ENCODE data around the gene EPO.
"Not testable (repeated sequence)": the region's sequence is repeated elsewhere in the genome, so short reads cannot be mapped to it uniquely, and the experiment has no call there.

EPO gene

GRCh38 chr7:100723732-100724275 lies 3.5 kb downstream of the EPO start:
- Histone ChIP-seq H3K27ac (ENCODE audit: low read length) (no peak overlapping the region), H3K4me3 (ENCODE audit: low read depth in 1 of 2, low read length in 2 of 2) (no peak overlapping the region), H2AFZ (ENCODE audit: low read depth, low read length) (no peak overlapping the region), H3K36me3 (ENCODE audit: insufficient read depth, low read length) (no peaks in the 10 kb centered on the region), H4K20me1 (ENCODE audit: insufficient read depth, low read length) (no peaks in the 10 kb centered on the region), H3K79me2 (ENCODE audit: insufficient read depth, low read length) (no peaks in the 10 kb centered on the region), H3K9me3 (ENCODE audit: insufficient read depth, low read length, severe bottlenecking) (peaks cover 3% of the 10 kb centered on the region), H3K27me3 (ENCODE audit: insufficient read depth, low read length, poor library complexity) (peaks cover 26% of the 10 kb centered on the region), H3K9ac (ENCODE audit: low read depth, low read length) (no peak overlapping the region), H3K4me1 (ENCODE audit: insufficient read depth, low read length) (peaks cover 3% of the 10 kb centered on the region), H3K4me2 (ENCODE audit: insufficient read depth, low read length) (no peak overlapping the region)
- no peak for TF ChIP-seq EZH2 (IDR thresholded peaks at IDR 0.05; ENCODE audit: borderline replicate concordance, low read depth, low read length, severe bottlenecking)
- TF ChIP-seq CTCF (IDR thresholded peaks at IDR 0.05; ENCODE audit: borderline replicate concordance, extremely low read depth, low read length, poor library complexity, severe bottlenecking), result no peak
- no peak for DNase-seq
- no peak for ATAC-seq (ENCODE audit: insufficient read depth, low read depth)

DNA sequence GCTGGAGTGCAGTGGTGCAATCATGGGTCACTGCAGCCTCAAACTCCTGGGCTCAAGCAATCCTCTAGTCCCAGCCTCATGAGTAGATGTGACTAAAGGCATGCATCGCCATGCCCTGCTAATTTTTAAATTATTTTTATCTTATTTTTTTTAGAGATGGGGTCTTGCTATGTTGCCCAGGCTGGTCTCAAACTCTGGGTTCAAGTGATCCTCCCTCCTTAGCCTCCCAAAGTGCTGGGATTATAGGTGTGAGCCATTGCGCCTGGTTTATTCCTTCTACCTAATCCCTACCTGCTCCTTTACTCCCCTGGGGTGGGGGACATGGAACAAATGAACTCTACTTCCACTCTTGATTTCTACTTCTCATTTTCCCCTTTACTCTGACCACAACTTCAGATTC lies 4.1 kb downstream of the EPO start:
- not testable (repeated sequence) for H3K4me1 ChIP-seq (ENCODE audit: insufficient read depth, low read length); H3K9me3 ChIP-seq (ENCODE audit: insufficient read depth, low read length, severe bottlenecking); DNase-seq; H3K4me2 ChIP-seq (ENCODE audit: insufficient read depth, low read length); H3K4me3 ChIP-seq (ENCODE audit: low read depth in 1 of 2, low read length in 2 of 2); ATAC-seq (ENCODE audit: insufficient read depth, low read depth); H3K79me2 ChIP-seq (ENCODE audit: insufficient read depth, low read length); H3K9ac ChIP-seq (ENCODE audit: low read depth, low read length); H3K27ac ChIP-seq (ENCODE audit: low read length); H4K20me1 ChIP-seq (ENCODE audit: insufficient read depth, low read length); H3K36me3 ChIP-seq (ENCODE audit: insufficient read depth, low read length); H2AFZ ChIP-seq (ENCODE audit: low read depth, low read length)
- peaks cover 26% of the 10 kb centered on the region for H3K27me3 ChIP-seq (ENCODE audit: insufficient read depth, low read length, poor library complexity)

GRCh38 chr7:100726996-100727761 lies 6.9 kb downstream of the EPO start:
- peaks cover 17% of the 10 kb centered on the region for H3K27me3 ChIP-seq (ENCODE audit: insufficient read depth, low read length, poor library complexity)
- H3K9ac ChIP-seq (ENCODE audit: low read depth, low read length), result no peak overlapping the region
- H2AFZ ChIP-seq (ENCODE audit: low read depth, low read length), result no peak overlapping the region
- H4K20me1 ChIP-seq (ENCODE audit: insufficient read depth, low read length), result no peaks in the 10 kb centered on the region
- no peak for ATAC-seq (ENCODE audit: insufficient read depth, low read depth)
- H3K4me1 ChIP-seq (ENCODE audit: insufficient read depth, low read length), result peaks cover 3% of the 10 kb centered on the region
- no peaks in the 10 kb centered on the region for H3K9me3 ChIP-seq (ENCODE audit: insufficient read depth, low read length, severe bottlenecking)
- H3K79me2 ChIP-seq (ENCODE audit: insufficient read depth, low read length), result no peaks in the 10 kb centered on the region
- H3K36me3 ChIP-seq (ENCODE audit: insufficient read depth, low read length), result no peaks in the 10 kb centered on the region
- DNase-seq, result no peak
- no peak overlapping the region for H3K4me3 ChIP-seq (ENCODE audit: low read depth in 1 of 2, low read length in 2 of 2)
- TF ChIP-seq EZH2 (IDR thresholded peaks at IDR 0.05; ENCODE audit: borderline replicate concordance, low read depth, low read length, severe bottlenecking) (no peak), CTCF (IDR thresholded peaks at IDR 0.05; ENCODE audit: borderline replicate concordance, extremely low read depth, low read length, poor library complexity, severe bottlenecking) (no peak)
- no peak overlapping the region for H3K27ac ChIP-seq (ENCODE audit: low read length)
- no peak overlapping the region for H3K4me2 ChIP-seq (ENCODE audit: insufficient read depth, low read length)

GRCh38 chr7:100728196-100728595 lies 7.9 kb downstream of the EPO start:
- DNase-seq (no peak), ATAC-seq (ENCODE audit: insufficient read depth, low read depth) (no peak)
- no peak for TF ChIP-seq EZH2 (IDR thresholded peaks at IDR 0.05; ENCODE audit: borderline replicate concordance, low read depth, low read length, severe bottlenecking)
- TF ChIP-seq CTCF (IDR thresholded peaks at IDR 0.05; ENCODE audit: borderline replicate concordance, extremely low read depth, low read length, poor library complexity, severe bottlenecking), result no peak
- Histone ChIP-seq H3K9me3 (ENCODE audit: insufficient read depth, low read length, severe bottlenecking) (no peaks in the 10 kb centered on the region), H3K4me2 (ENCODE audit: insufficient read depth, low read length) (no peak overlapping the region), H3K27ac (ENCODE audit: low read length) (no peak overlapping the region), H3K36me3 (ENCODE audit: insufficient read depth, low read length) (no peaks in the 10 kb centered on the region), H3K4me1 (ENCODE audit: insufficient read depth, low read length) (peaks cover 3% of the 10 kb centered on the region), H2AFZ (ENCODE audit: low read depth, low read length) (no peak overlapping the region), H3K9ac (ENCODE audit: low read depth, low read length) (no peak overlapping the region), H4K20me1 (ENCODE audit: insufficient read depth, low read length) (no peaks in the 10 kb centered on the region), H3K27me3 (ENCODE audit: insufficient read depth, low read length, poor library complexity) (peaks cover 11% of the 10 kb centered on the region), H3K79me2 (ENCODE audit: insufficient read depth, low read length) (no peaks in the 10 kb centered on the region), H3K4me3 (ENCODE audit: low read depth in 1 of 2, low read length in 2 of 2) (no peak overlapping the region)
